22Rv1 (cell line): ENCODE measurements around the gene H2AZ2.

ENCODE experiments used
- H3K27ac ChIP-seq: fragments of 450-650 bp; 2 replicates; pipeline ENCODE4 v1.5.1; 2017
- ZFX ChIP-seq: fragments of 450-650 bp; IDR thresholded peaks from 2 replicates; pipeline ENCODE4 v1.6.1; 2017; ENCODE audit warnings: antibody characterized with exemption, borderline replicate concordance
- TF ChIP-seq, protein P1 (sequence below): fragments of 450-650 bp; IDR thresholded peaks from 2 replicates; pipeline ENCODE4 v1.5.1; 2017; ENCODE audit warnings: mild to moderate bottlenecking

H2AZ2 gene

DNA sequence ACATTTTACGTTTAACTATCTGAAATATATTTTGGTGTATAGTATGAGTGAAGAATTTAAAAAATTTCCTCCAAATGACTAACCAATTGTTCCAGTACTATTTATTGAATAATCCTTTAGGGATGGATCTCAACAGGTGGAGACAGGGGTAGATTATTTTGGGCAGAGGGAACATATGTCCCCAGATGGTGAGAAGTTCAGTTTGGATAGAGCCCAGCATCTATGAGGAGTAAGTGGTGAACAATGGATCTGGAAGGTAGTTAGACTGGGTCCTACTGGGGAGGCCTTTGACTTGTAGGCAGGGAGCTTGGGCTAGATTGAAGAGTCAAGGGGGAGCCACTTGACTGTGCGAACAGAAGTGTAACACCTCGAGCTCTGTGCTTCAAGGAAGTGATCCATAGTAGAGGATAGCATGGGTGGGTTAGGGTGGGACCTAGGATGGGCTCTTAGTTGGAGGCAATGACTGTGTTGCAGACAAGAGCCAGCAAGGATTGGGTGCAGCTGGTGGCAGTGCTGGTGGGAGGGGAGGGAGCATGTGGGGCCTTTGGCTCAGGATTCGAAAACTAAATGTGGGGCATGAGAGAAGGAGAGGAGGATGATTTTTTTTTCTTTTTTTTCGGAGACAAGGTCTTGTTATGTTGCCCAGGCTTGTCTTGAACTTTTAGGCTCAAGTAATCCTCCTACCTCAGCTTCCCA is 41.3 kb upstream of the H2AZ2 start:
- no peak overlapping the region for H3K27ac ChIP-seq
- TF ChIP-seq ZFX = no peak
- TF ChIP-seq, protein P1, sequence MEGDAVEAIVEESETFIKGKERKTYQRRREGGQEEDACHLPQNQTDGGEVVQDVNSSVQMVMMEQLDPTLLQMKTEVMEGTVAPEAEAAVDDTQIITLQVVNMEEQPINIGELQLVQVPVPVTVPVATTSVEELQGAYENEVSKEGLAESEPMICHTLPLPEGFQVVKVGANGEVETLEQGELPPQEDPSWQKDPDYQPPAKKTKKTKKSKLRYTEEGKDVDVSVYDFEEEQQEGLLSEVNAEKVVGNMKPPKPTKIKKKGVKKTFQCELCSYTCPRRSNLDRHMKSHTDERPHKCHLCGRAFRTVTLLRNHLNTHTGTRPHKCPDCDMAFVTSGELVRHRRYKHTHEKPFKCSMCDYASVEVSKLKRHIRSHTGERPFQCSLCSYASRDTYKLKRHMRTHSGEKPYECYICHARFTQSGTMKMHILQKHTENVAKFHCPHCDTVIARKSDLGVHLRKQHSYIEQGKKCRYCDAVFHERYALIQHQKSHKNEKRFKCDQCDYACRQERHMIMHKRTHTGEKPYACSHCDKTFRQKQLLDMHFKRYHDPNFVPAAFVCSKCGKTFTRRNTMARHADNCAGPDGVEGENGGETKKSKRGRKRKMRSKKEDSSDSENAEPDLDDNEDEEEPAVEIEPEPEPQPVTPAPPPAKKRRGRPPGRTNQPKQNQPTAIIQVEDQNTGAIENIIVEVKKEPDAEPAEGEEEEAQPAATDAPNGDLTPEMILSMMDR = no peak

DNA sequence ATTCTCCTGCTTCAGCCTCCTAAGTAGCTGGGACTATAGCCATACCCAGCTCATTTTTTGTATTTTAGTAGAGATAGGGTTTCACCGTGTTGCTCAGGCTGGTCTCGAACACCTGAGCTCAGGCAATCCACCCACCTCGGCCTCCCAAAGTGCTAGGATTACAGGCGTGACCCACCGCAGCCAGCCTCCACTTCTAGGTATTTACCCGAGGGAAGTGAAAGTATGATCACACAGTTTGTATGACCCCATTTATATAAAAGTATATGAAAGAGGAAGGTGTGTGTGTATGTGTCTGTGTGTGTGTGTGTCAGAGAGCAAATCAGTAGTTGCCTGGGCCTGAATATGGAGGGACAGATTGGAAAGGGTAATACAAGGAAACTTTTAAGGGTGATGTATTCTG is 39.4 kb upstream of the H2AZ2 start:
- H3K27ac ChIP-seq = peak overlapping the region; percentile 99
- TF ChIP-seq ZFX = no peak
- TF ChIP-seq, protein P1 = no peak

DNA sequence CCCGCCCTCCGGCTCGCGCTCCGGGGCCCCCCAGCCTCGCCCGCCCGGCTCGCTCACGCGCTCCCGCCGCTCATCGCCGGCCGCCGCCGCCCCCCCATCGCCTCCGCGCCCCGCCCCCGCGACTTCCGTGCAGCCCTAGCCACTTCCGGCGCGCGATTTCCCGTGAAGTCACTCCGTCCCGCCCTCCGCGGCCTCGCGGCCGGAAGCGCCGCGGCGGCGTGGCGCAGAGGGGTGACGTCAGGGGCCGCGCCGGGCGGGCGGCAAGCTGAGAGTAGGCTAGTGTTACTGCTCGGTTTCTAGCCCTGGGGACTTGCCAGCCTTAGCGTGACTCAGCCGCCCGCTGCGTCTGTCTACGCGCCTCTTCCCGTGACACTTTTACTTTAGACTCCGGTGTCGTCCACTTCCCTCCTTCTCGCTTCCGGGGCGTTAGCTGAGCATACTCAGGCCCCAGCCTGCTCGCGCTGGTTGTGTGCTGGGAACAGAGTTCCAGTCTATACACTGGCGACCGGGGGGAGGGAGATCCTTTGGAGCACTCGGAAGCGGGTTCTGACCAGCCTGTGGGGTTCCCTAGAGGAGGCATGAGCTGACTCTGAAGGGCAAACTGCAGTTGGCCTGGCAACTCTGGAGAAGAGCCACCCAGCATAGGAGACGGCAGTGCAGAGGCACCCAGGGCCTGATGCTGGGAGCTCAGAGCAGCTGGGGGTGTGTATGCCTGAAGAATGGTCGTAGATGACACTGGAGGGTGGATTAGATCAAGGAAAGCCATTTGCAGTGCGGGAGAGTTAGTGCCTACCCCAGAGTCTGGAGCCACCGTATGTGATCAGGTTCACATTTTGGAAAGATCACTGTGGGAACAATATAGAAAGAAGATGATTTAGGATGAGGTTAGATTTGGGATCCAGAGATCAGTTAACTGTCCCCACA is 37.8 kb upstream of the H2AZ2 start, which contains the start of gene PURB:
Gene PURB (minus strand): TSS at position 137 of the 924 bp plus-strand sequence. CDS start 182 bp downstream, outside the sequence.
- H3K27ac ChIP-seq = peak within 1 kb of the TSS; percentile 99
- no peak for TF ChIP-seq ZFX
- TF ChIP-seq, protein P1 = no peak

DNA sequence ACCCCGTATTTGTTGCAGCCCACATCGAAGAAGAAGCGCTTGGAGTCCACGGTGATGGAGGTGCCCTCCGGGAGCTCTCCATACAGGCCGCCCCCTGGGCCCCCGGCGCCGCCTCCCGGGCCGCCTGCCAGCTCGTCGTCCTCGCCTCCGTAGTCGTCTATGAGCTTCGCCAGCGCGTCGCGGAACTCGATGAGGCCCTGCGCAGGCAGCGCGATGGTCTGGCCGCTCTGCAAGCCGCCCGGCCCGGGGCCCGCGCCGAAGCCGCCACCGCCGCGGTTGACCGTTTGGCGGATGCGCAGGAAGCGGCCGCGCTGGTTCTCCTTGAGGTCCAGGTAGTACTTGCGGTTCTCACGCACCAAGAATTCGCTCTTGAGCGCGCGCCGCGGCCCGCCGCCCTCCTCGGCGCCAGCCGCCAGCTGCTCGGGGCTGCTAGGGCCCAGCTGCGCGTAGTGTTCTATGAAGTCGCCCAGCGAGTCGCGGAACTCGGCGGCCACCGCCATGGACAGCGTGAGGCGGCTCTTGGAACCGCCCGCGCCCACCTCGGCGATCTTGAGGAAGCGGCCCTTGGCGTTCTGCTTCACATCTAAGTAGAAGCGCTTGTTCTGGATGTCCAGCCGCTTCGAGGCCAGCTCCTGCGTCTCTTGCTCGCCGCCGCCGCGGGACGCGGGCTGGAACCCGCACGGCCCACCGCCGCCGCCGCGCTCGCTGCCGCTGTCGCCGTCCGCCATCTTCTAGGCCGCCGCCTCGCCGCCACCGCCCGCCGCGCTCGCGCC is 36.9 kb upstream of the H2AZ2 start:
- TF ChIP-seq, protein P1 = no peak
- no peak for TF ChIP-seq ZFX
- H3K27ac ChIP-seq = peak overlapping the region; percentile 99

DNA sequence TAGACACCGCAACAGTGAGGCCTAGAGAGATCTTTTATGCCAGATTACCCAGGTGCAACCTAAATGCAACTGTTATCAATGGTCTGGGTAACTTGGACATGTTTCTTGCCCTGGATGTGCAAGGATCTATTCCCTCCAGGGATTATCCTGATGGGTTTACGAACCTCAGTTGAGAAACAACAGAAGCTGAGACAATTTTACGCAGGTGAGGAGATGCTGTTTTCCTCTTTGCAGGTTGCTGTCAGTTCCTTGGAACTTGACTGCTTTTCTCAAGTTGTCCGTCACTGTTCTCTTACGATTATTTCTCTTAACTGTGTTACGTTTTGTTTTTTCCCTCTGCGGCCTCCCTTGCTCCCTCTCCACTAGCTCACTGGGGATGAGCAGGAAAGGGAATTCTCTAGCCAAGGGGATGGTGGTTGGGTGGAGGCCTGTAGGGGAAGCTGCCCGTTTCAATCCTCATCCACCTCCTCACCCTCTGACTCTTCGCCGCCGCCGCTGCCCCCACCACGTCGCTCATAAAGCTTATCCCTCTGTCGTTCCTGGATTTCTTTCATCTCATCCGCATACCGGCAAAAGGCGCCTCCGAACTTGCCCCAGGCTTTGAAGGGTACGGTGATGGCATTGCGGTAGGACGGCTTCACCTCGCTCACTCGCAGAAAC is 36.2 kb upstream of the H2AZ2 start:
- TF ChIP-seq ZFX = no peak
- TF ChIP-seq, protein P1 = no peak
- peak overlapping the region; percentile 99 for H3K27ac ChIP-seq

DNA sequence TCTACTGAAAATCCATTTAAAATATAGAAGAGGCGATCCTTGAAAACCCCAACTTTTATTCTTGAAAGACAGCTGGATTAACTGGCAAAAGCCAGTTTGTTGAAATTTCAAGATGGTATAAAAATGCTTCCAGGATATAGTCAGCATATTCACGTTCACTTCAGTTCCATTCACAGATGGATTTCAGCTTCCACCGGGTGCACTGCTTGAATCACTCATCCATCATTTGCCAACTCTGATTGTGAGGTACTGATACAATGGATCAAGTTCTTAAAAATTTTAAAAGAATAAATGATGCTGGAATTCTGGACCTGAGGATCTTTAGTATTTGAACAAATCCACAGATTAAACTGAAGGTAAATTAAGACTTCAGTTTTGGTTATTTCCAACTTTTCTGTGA is 35.0 kb upstream of the H2AZ2 start:
- no peak overlapping the region for H3K27ac ChIP-seq

More for the DNA sequence above, 35.0 kb upstream of the H2AZ2 start:
- TF ChIP-seq, protein P1 = no peak
- no peak for TF ChIP-seq ZFX
